Esophagus squamous epithelium (tissue), 5 donors: ENCODE results near the gene HEXIM2. TPM values are rescaled to one million over a fixed set of nuclear protein-coding genes. Genes with fewer than 3 reads are reported as not detected.

Experiments
- DNase-seq: peaks from one replicate; lab custom pipeline; 2025; lab: John Stamatoyannopoulos, UW
- H3K27ac ChIP-seq, 4 donors: fragments of 200-600 bp; sonication (generic); one replicate each; pipeline ENCODE4 v1.5.1; 2016 to 2019; ENCODE audit warnings: mild to moderate bottlenecking in 1 of 4
- H3K27me3 ChIP-seq, 4 donors: fragments of 200-600 bp; sonication (generic); 1 replicate in 3 of 4; 2 replicates in 1 of 4; pipeline versions ENCODE4 v1.5.1 to v1.6.0; 2017 to 2021; ENCODE audit warnings: antibody characterized with exemption in 1 of 4
- H3K36me3 ChIP-seq, 3 donors: fragments of 200-600 bp; sonication (generic); one replicate each; pipeline ENCODE4 v1.5.1; 2016 to 2019
- H3K4me1 ChIP-seq, 3 donors: fragments of 200-600 bp; sonication (generic); one replicate each; pipeline ENCODE4 v1.5.1; 2017 to 2019
- H3K4me3 ChIP-seq, 4 donors: fragments of 200-600 bp; sonication (generic); 1 replicate in 3 of 4; 2 replicates in 1 of 4; pipeline ENCODE4 v1.5.1; 2016 to 2019; ENCODE audit warnings: mild to moderate bottlenecking in 2 of 4, moderate library complexity in 1 of 4
- H3K9me3 ChIP-seq, 3 donors: fragments of 200-600 bp; sonication (generic); one replicate each; pipeline ENCODE4 v1.5.1; 2016 to 2019
- POLR2A ChIP-seq, 4 donors: fragments of 450-650 bp; IDR thresholded peaks; one replicate each; pipeline ENCODE4 v1.6.1; 2017; ENCODE audit warnings: antibody characterized with exemption in 4 of 4, mild to moderate bottlenecking in 4 of 4, moderate library complexity in 3 of 4
- WGBS, 2 donors: methylation state at CpG; one replicate each; pipeline ENCODE4 v1.1.5; 2018; 5-methylcytosine and 5-hydroxymethylcytosine counted together
- intact Hi-C: fragments of 100-400 bp; cut with DNase I; formaldehyde crosslinking; loops from one replicate; pipeline ENCODE4 v1.15.0; 2022
- total RNA-seq, 4 donors: library from RNA; depleted of rRNA; stranded (reverse); fragments of >200 nt; gene quantifications; one replicate each; pipeline ENCODE4 v1.1.0, GENCODE V29; 2016
- TF ChIP-seq, protein P1 (sequence below), 6 experiments: fragments of 450-650 bp in 4 of 6; fragments of 200-600 bp in 2 of 6; sonication (generic) in 2 of 6; IDR thresholded peaks; one replicate each; pipeline ENCODE4 v1.5.1; 2016 to 2019; ENCODE audit warnings: antibody characterized with exemption in 6 of 6, mild to moderate bottlenecking in 4 of 6, moderate library complexity in 4 of 6
- donor health status: DM: yes; HTN: yes; CAD: no.

The HEXIM2 gene
- total RNA-seq, 4 donors from 2014 or later: 1.7 to 9.0 (median 4.9) TPM

DNA sequence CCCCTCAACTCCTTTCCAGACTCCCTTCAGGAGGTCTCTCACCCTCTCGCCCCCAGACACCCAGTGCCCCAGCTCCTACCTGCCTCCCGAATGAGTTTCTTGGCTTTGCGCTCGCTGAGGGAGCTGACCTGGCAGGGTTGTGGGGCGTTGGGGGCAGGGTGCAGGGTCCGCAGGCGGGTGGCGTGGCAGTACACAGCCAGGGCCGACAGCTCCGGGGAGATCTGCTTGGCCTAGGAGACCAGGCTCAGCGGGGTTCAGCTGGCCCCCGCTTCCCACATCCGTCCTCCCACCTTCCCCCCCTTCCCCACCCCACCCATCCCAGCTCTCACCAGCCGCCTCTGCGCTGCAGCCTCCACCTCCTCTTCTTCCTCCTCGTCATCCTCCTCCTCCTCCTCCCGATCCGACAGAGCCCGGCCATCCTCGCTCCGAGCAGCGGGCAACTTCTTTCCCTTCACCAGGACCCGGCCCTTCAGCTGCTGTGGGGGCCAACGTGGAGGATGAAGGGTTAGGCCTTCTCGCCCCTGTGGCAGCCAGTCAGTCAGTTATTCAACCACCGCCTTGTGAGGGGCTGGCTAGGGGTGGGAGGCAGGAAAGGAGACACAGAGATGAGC, 46.6 kb upstream of the HEXIM2 start:
- Histone ChIP-seq H3K4me3 (no peak overlapping the region), H3K27me3 (no peaks in the 10 kb centered on the region), H3K4me1 (peaks cover 0 to 26% (median 8%) of the 10 kb centered on the region in 3 donors), H3K27ac (no peak overlapping the region), H3K36me3 (peaks cover 3 to 63% (median 6%) of the 10 kb centered on the region in 3 donors), H3K9me3 (no peaks in the 10 kb centered on the region)
- WGBS, 2 donors: no CpG with 5 or more reads among the region's 26 CpGs
- TF ChIP-seq POLR2A (IDR thresholded peaks at IDR 0.05): no peak
- TF ChIP-seq, protein P1, sequence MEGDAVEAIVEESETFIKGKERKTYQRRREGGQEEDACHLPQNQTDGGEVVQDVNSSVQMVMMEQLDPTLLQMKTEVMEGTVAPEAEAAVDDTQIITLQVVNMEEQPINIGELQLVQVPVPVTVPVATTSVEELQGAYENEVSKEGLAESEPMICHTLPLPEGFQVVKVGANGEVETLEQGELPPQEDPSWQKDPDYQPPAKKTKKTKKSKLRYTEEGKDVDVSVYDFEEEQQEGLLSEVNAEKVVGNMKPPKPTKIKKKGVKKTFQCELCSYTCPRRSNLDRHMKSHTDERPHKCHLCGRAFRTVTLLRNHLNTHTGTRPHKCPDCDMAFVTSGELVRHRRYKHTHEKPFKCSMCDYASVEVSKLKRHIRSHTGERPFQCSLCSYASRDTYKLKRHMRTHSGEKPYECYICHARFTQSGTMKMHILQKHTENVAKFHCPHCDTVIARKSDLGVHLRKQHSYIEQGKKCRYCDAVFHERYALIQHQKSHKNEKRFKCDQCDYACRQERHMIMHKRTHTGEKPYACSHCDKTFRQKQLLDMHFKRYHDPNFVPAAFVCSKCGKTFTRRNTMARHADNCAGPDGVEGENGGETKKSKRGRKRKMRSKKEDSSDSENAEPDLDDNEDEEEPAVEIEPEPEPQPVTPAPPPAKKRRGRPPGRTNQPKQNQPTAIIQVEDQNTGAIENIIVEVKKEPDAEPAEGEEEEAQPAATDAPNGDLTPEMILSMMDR (IDR thresholded peaks at IDR 0.05): no peak
- DNase-seq: no peak
- intact Hi-C loops: no loop called here

DNA sequence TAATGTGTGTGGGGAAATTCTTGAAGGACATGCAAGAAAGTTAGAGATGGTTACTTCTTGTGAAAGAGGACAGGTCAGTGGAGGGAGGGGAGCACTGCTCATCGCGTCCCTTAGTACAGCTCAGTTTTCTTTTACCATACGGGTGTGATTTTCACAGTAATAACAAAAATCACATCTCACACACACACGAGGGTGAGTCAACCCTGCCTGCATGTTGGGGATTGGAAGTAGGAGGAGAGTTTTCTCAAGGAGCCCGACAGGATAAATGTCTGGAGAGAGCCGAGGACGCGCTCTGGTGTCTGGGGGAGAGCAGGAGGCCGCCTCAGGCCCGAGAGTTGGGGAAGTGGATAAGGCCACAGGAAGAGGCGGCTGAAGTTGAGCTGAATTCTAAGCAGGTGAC, 45.8 kb upstream of the HEXIM2 start:
- H3K9me3 ChIP-seq: no peaks in the 10 kb centered on the region
- no peaks in the 10 kb centered on the region for H3K27me3 ChIP-seq
- no peak overlapping the region for H3K4me3 ChIP-seq
- H3K4me1 ChIP-seq: peaks cover 0 to 18% (median 4%) of the 10 kb centered on the region in 3 donors
- H3K36me3 ChIP-seq: peaks cover 3 to 70% (median 6%) of the 10 kb centered on the region in 3 donors
- no peak for TF ChIP-seq POLR2A (IDR thresholded peaks at IDR 0.05)
- TF ChIP-seq, protein P1 (IDR thresholded peaks at IDR 0.05): no peak
- H3K27ac ChIP-seq: no peak overlapping the region
- no peak for DNase-seq
- intact Hi-C loops: no loop called here
- WGBS, 2 donors: 74 to 77% methylated on average over 11 of the region's 11 CpGs

DNA sequence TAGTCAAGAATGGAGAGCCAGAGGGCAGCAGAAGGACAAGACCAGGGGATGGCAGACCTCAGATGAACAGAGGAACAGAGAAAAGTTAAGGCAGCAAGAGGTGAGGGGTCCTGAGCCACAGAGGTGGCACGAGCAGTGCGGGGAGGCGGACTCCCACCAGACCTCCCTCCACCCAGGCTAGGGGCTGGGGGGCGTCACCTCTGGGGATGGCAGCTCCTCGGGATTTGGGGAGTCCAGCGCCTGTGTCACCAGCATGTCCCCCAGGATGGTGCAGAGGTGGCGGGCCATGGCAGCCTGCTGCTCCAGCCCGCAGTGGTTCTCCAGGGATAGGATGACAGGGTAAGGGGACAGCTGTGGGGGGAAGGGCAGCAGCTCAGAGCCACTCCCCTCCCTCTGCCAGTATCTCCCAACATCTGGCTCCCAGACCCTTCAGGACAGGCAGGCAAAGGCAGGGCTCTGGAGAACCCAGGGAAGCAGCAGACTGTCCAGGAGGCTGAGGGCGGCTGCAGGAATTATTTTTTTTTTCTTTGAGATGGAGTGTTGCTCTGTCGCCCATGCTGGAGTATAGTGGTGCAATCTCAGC, 45.1 kb upstream of the HEXIM2 start:
- H3K4me3 ChIP-seq: no peak overlapping the region
- intact Hi-C loops: no loop called here
- no peaks in the 10 kb centered on the region for H3K27me3 ChIP-seq
- H3K27ac ChIP-seq: no peak overlapping the region
- TF ChIP-seq, protein P1 (IDR thresholded peaks at IDR 0.05): no peak
- TF ChIP-seq POLR2A (IDR thresholded peaks at IDR 0.05): no peak
- 84 to 87% methylated on average over 5 to 8 of the region's 10 CpGs for WGBS, 2 donors
- H3K4me1 ChIP-seq: peaks cover 0 to 12% (median 0%) of the 10 kb centered on the region in 3 donors
- no peaks in the 10 kb centered on the region for H3K9me3 ChIP-seq
- DNase-seq: no peak
- H3K36me3 ChIP-seq: peaks cover 3 to 75% (median 6%) of the 10 kb centered on the region in 3 donors

GRCh38 chr17:45117334-45117733, 44.3 kb upstream of the HEXIM2 start:
- intact Hi-C loops: no loop called here

More at GRCh38 chr17:45117334-45117733, 44.3 kb upstream of the HEXIM2 start:
- TF ChIP-seq, protein P1 (IDR thresholded peaks at IDR 0.05): no peak
- no peak for TF ChIP-seq POLR2A (IDR thresholded peaks at IDR 0.05)
- no peaks in the 10 kb centered on the region for H3K27me3 ChIP-seq
- WGBS, 2 donors: 84 to 100% methylated on average over 1 to 4 of the region's 4 CpGs
- H3K27ac ChIP-seq: no peak overlapping the region
- H3K4me1 ChIP-seq: peaks cover 0 to 11% (median 0%) of the 10 kb centered on the region in 3 donors
- no peak for DNase-seq
- no peaks in the 10 kb centered on the region for H3K9me3 ChIP-seq
- H3K4me3 ChIP-seq: no peak overlapping the region
- peaks cover 3 to 72% (median 6%) of the 10 kb centered on the region in 3 donors for H3K36me3 ChIP-seq
